Parathyroid adenoma (tissue), 2 donors: Measurements from ENCODE around the gene DOK6.

Source experiments
- H2AFZ ChIP-seq: fragments of 300-600 bp; sonication (generic); one replicate; pipeline ENCODE4 v1.7.0; 2017; ENCODE audit warnings: antibody characterized with exemption, mild to moderate bottlenecking
- H3K27ac ChIP-seq: fragments of 300-600 bp; sonication (generic); one replicate; pipeline ENCODE4 v1.7.0; 2017
- H3K27me3 ChIP-seq: fragments of 300-600 bp; sonication (generic); one replicate; pipeline ENCODE4 v1.7.0; 2017; ENCODE audit warnings: low read length; ENCODE audit not compliant: control insufficient read depth, insufficient read depth
- H3K36me3 ChIP-seq: fragments of 300-600 bp; sonication (generic); one replicate; pipeline ENCODE4 v1.7.0; 2017; ENCODE audit warnings: low read length; ENCODE audit not compliant: control insufficient read depth, insufficient read depth
- H3K4me1 ChIP-seq: fragments of 300-600 bp; sonication (generic); one replicate; pipeline ENCODE4 v1.7.0; 2017; ENCODE audit warnings: control low read depth
- H3K4me2 ChIP-seq: fragments of 300-600 bp; sonication (generic); one replicate; pipeline ENCODE4 v1.7.0; 2017; ENCODE audit warnings: low read length
- H3K4me3 ChIP-seq: fragments of 300-600 bp; sonication (generic); one replicate; pipeline ENCODE4 v1.7.0; 2017; ENCODE audit warnings: low read depth, low read length
- H3K79me2 ChIP-seq: fragments of 300-600 bp; sonication (generic); one replicate; pipeline ENCODE4 v1.7.0; 2017; ENCODE audit warnings: control low read depth
- H3K9ac ChIP-seq: fragments of 300-600 bp; sonication (generic); one replicate; pipeline ENCODE4 v1.7.0; 2017; ENCODE audit warnings: mild to moderate bottlenecking
- H3K9me3 ChIP-seq: fragments of 300-600 bp; sonication (generic); one replicate; pipeline ENCODE4 v1.7.0; 2017; ENCODE audit warnings: low read length; ENCODE audit not compliant: control insufficient read depth
- TF ChIP-seq, protein P1 (sequence below): fragments of 300-600 bp; sonication (generic); IDR thresholded peaks from one replicate; pipeline ENCODE4 v1.7.0; 2017; ENCODE audit warnings: antibody characterized with exemption, mild to moderate bottlenecking
- donor health status: primary hyperparathyroidism.

Gene DOK6

DNA sequence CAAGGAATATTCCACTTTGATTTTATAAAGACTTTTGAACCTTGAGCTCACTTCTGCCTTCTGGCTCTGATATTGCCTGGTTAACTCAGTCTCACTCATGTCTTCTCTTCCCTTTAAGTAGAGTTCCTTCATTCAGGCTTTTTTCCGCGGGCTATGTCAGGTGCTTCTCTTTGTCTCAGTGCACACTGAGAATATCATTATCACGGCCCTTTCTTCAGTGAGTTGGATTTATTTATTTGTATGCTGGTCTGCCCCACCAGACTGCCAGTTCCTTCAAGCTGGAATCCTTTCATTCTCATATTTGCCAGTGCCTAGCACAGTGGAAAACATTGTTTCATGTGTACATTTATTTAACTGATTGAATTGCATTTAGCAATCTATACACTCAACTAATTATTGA is 136.5 kb downstream of the DOK6 start:
- no peak overlapping the region for H3K27ac ChIP-seq
- TF ChIP-seq, protein P1, sequence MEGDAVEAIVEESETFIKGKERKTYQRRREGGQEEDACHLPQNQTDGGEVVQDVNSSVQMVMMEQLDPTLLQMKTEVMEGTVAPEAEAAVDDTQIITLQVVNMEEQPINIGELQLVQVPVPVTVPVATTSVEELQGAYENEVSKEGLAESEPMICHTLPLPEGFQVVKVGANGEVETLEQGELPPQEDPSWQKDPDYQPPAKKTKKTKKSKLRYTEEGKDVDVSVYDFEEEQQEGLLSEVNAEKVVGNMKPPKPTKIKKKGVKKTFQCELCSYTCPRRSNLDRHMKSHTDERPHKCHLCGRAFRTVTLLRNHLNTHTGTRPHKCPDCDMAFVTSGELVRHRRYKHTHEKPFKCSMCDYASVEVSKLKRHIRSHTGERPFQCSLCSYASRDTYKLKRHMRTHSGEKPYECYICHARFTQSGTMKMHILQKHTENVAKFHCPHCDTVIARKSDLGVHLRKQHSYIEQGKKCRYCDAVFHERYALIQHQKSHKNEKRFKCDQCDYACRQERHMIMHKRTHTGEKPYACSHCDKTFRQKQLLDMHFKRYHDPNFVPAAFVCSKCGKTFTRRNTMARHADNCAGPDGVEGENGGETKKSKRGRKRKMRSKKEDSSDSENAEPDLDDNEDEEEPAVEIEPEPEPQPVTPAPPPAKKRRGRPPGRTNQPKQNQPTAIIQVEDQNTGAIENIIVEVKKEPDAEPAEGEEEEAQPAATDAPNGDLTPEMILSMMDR: no peak
- H3K9me3 ChIP-seq: no peaks in the 10 kb centered on the region
- H3K4me2 ChIP-seq: no peak overlapping the region
- H3K79me2 ChIP-seq: no peaks in the 10 kb centered on the region
- no peak overlapping the region for H3K9ac ChIP-seq
- no peak overlapping the region for H3K4me3 ChIP-seq
- no peaks in the 10 kb centered on the region for H3K27me3 ChIP-seq
- H2AFZ ChIP-seq: no peak overlapping the region
- H3K4me1 ChIP-seq: no peaks in the 10 kb centered on the region
- H3K36me3 ChIP-seq: no peaks in the 10 kb centered on the region

DNA sequence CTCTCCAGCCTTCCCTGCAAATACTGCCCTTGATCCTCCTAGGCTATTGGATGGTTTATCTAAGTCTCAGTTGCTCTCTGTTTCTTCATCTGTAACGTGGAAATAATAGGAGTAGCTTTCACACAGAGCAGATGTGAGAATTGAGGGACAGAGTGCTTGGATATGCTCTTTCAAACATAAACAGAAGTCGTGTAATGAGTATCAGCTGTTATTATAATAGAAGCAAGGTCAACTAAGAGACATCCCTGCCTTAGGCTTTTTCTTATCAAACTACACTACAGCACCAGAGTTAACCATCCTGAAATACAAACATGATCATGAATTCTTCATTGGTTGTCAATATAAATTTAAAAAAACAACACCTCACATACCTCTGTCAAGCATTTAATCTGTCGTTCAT is 138.2 kb downstream of the DOK6 start:
- no peak overlapping the region for H3K4me2 ChIP-seq
- TF ChIP-seq, protein P1: no peak
- H3K27ac ChIP-seq: no peak overlapping the region
- H3K27me3 ChIP-seq: no peaks in the 10 kb centered on the region
- H3K4me3 ChIP-seq: no peak overlapping the region
- H2AFZ ChIP-seq: no peak overlapping the region
- no peaks in the 10 kb centered on the region for H3K4me1 ChIP-seq
- no peaks in the 10 kb centered on the region for H3K9me3 ChIP-seq
- no peaks in the 10 kb centered on the region for H3K79me2 ChIP-seq
- no peak overlapping the region for H3K9ac ChIP-seq
- H3K36me3 ChIP-seq: no peaks in the 10 kb centered on the region

DNA sequence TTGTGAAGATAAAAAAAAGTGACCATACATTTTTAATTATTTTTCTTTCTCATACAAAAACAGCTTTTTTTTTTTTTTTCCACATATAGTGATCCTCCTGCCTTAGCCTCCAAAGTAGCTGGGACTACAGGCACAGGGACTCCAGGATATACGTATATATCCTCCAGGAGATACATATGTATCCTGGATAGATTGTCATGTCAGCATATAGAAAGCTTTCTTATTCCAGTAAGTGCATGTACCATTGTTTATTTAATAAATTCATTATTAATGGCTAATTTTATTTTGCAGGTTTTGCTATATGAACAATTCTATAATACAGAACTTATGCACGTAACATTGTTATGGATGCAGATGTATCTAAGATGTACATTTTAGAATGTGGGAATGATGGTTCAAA is 138.7 kb downstream of the DOK6 start:
- Histone ChIP-seq H3K79me2 (no peaks in the 10 kb centered on the region), H3K9ac (no peak overlapping the region), H3K9me3 (no peaks in the 10 kb centered on the region), H3K27ac (no peak overlapping the region), H3K4me3 (no peak overlapping the region), H3K4me1 (no peaks in the 10 kb centered on the region), H3K27me3 (no peaks in the 10 kb centered on the region), H2AFZ (no peak overlapping the region), H3K4me2 (no peak overlapping the region), H3K36me3 (no peaks in the 10 kb centered on the region)
- TF ChIP-seq, protein P1: no peak

DNA sequence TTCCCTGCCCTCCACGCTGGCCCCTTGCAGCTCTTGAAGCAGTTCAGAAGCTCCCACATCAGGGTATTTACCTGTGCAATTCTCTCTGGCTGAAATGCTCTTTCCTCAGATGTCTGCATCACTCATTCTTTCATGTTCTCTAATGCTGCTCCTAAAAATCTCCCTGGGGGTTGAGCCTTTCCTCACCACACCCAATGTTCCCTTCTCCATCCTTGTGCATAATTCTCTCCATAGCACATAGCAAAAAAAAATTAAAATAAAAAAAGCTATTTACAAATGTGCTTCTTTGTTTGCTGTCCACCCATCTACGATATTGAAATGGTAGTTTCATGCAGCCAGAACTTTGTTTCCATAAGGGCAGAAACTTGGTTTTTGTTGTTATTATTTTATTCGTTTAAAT is 155.5 kb downstream of the DOK6 start:
- no peak overlapping the region for H3K9ac ChIP-seq
- no peak overlapping the region for H3K27ac ChIP-seq
- H2AFZ ChIP-seq: no peak overlapping the region
- H3K4me3 ChIP-seq: no peak overlapping the region
- TF ChIP-seq, protein P1: no peak
- no peak overlapping the region for H3K4me2 ChIP-seq
- no peaks in the 10 kb centered on the region for H3K27me3 ChIP-seq
- H3K9me3 ChIP-seq: no peaks in the 10 kb centered on the region
- no peaks in the 10 kb centered on the region for H3K4me1 ChIP-seq
- no peaks in the 10 kb centered on the region for H3K36me3 ChIP-seq
- no peaks in the 10 kb centered on the region for H3K79me2 ChIP-seq

DNA sequence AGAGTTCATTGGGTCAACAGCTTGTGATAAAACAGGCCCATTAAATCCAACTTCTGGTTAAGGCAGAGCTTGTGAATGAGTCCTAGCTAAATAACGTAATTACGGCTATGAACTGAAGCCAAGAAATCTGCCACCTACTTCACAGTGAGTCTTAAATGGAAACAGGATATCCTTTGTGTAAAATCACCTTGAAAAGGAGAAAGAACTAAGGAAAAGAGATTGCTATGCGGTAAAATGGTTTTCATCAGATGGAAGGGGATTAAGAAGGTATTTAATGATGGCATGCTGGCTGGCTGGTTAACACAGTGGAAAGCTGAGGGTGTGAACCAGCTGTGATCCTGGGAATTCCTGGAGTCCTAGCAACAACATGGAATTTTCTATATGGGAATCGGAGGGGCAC is 156.6 kb downstream of the DOK6 start:
- no peak overlapping the region for H3K4me3 ChIP-seq

More for the DNA sequence above, 156.6 kb downstream of the DOK6 start:
- Histone ChIP-seq H3K4me2 (no peak overlapping the region), H3K27ac (no peak overlapping the region), H3K9ac (no peak overlapping the region), H3K79me2 (no peaks in the 10 kb centered on the region), H3K36me3 (no peaks in the 10 kb centered on the region), H3K4me1 (no peaks in the 10 kb centered on the region), H3K27me3 (no peaks in the 10 kb centered on the region), H2AFZ (no peak overlapping the region), H3K9me3 (no peaks in the 10 kb centered on the region)
- TF ChIP-seq, protein P1: no peak
